GM23338 (cell line): ENCODE measurements around the gene ANKRD63. TPM values are rescaled to one million over a fixed set of nuclear protein-coding genes. Genes with fewer than 3 reads are reported as not detected.

Experiments
- ATAC-seq: fragments of 200-7000 bp; cut with Tn5 transposase; 3 replicates; pipeline ENCODE4 v1.9.1; 2020
- DNase-seq: peaks from one replicate; pipeline ENCODE4 v3.0.0-alpha.2; 2015; ENCODE audit warnings: low spot score
- H2AFZ ChIP-seq: fragments of 200-600 bp; sonication (generic); 2 replicates; pipeline ENCODE4 v1.8.0; 2016; ENCODE audit warnings: antibody characterized with exemption, mild to moderate bottlenecking, moderate library complexity
- H3F3A ChIP-seq: fragments of 200-600 bp; sonication (generic); replicated peaks from 2 replicates; pipeline ENCODE4 v1.8.0; 2017; ENCODE audit warnings: antibody characterized with exemption, mixed run types, low read depth
- H3K27ac ChIP-seq: fragments of 200-600 bp; sonication (generic); 2 replicates; pipeline ENCODE4 v1.6.1; 2016; ENCODE audit warnings: low read depth
- H3K27me3 ChIP-seq: fragments of 200-600 bp; sonication (generic); 2 replicates; pipeline ENCODE4 v1.8.0; 2016; ENCODE audit warnings: mild to moderate bottlenecking, mixed run types, moderate library complexity; ENCODE audit not compliant: insufficient read depth
- H3K36me3 ChIP-seq: fragments of 200-600 bp; sonication (generic); 2 replicates; pipeline ENCODE4 v1.8.0; 2016; ENCODE audit warnings: mild to moderate bottlenecking; ENCODE audit not compliant: insufficient read depth
- H3K4me1 ChIP-seq: fragments of 200-600 bp; sonication (generic); 2 replicates; pipeline ENCODE4 v1.8.0; 2016; ENCODE audit warnings: mild to moderate bottlenecking, moderate library complexity; ENCODE audit not compliant: insufficient read depth
- H3K4me2 ChIP-seq: fragments of 200-600 bp; sonication (generic); 2 replicates; pipeline ENCODE4 v1.7.1; 2017; ENCODE audit warnings: mixed run types
- H3K4me3 ChIP-seq: fragments of 200-600 bp; sonication (generic); 2 replicates; pipeline ENCODE4 v1.6.1; 2016; ENCODE audit warnings: mixed run types
- H3K79me2 ChIP-seq: fragments of 200-600 bp; sonication (generic); replicated peaks from 2 replicates; pipeline ENCODE4 v1.8.0; 2017; ENCODE audit warnings: mild to moderate bottlenecking; ENCODE audit not compliant: insufficient read depth
- H3K9me2 ChIP-seq: fragments of 200-600 bp; sonication (generic); 2 replicates; pipeline ENCODE4 v1.8.0; 2017; ENCODE audit not compliant: insufficient read depth
- H4K20me1 ChIP-seq: fragments of 200-600 bp; sonication (generic); replicated peaks from 2 replicates; pipeline ENCODE4 v1.8.0; 2017; ENCODE audit warnings: mild to moderate bottlenecking; ENCODE audit not compliant: insufficient read depth
- H3K27ac Mint-ChIP-seq: 2 replicates; pipeline ENCODE4 v1.8.0; 2020; ENCODE audit warnings: inconsistent platforms, mild to moderate bottlenecking, moderate library complexity, mixed read lengths
- H3K27me3 Mint-ChIP-seq: 3 replicates; pipeline ENCODE4 v1.8.0; 2022; ENCODE audit warnings: low read depth, mild to moderate bottlenecking, moderate library complexity, mixed read lengths, inconsistent platforms; ENCODE audit not compliant: insufficient read depth, poor library complexity
- H3K36me3 Mint-ChIP-seq: 3 replicates; pipeline ENCODE4 v1.8.0; 2021; ENCODE audit warnings: low read depth, mild to moderate bottlenecking, inconsistent platforms, moderate library complexity, mixed read lengths
- H3K4me1 Mint-ChIP-seq: 3 replicates; pipeline ENCODE4 v1.8.0; 2020; ENCODE audit warnings: mild to moderate bottlenecking, inconsistent platforms, mixed read lengths
- H3K4me3 Mint-ChIP-seq: 3 replicates; pipeline ENCODE4 v1.8.0; 2021; ENCODE audit warnings: moderate library complexity, mild to moderate bottlenecking, inconsistent platforms, mixed read lengths
- H3K9me3 Mint-ChIP-seq: 3 replicates; pipeline ENCODE4 v1.8.0; 2020; ENCODE audit warnings: moderate library complexity, mild to moderate bottlenecking, inconsistent platforms, mixed read lengths
- CTCF ChIP-seq, 2 experiments: fragments of 200-600 bp in 1 of 2; sonication (generic) in 1 of 2; conservative IDR thresholded peaks; 2 replicates each; pipeline versions ENCODE4 v1.5.1 to v1.6.1; 2016 to 2017; ENCODE audit warnings: antibody characterized with exemption in 2 of 2, low read depth in 2 of 2, mild to moderate bottlenecking in 2 of 2, moderate library complexity in 1 of 2
- ETS1 ChIP-seq: IDR thresholded peaks from 2 replicates; pipeline ENCODE4 v1.6.1; 2016; ENCODE audit warnings: antibody characterized with exemption
- EZH2 ChIP-seq: fragments of 200-600 bp; sonication (generic); IDR thresholded peaks from one replicate; pipeline ENCODE4 v1.8.0; 2017; ENCODE audit warnings: antibody characterized with exemption, mild to moderate bottlenecking, low read depth; ENCODE audit not compliant: unreplicated experiment
- EZH2phosphoT487 ChIP-seq: fragments of 200-600 bp; sonication (generic); IDR thresholded peaks from one replicate; pipeline ENCODE4 v1.8.1; 2018; ENCODE audit warnings: antibody characterized with exemption; ENCODE audit not compliant: unreplicated experiment
- NANOG ChIP-seq: IDR thresholded peaks from 2 replicates; pipeline ENCODE4 v1.6.1; 2016; ENCODE audit warnings: antibody characterized with exemption, borderline replicate concordance
- POLR2AphosphoS5 ChIP-seq: IDR thresholded peaks from 2 replicates; pipeline ENCODE4 v1.6.1; 2016; ENCODE audit warnings: antibody characterized with exemption, low read depth
- STAT1 ChIP-seq: IDR thresholded peaks from one replicate; pipeline ENCODE4 v1.6.1; 2016; ENCODE audit warnings: antibody characterized with exemption; ENCODE audit not compliant: unreplicated experiment
- ZNF114 ChIP-seq: fragments of 250-450 bp; sonication (Bioruptor Pico); IDR thresholded peaks from 2 replicates; pipeline ENCODE4 v1.5.0; 2020; ENCODE audit warnings: mild to moderate bottlenecking, moderate library complexity
- ZNF331 ChIP-seq: fragments of 250-450 bp; sonication (Bioruptor Pico); IDR thresholded peaks from 2 replicates; pipeline ENCODE4 v1.5.0; 2020; ENCODE audit warnings: low read depth, mild to moderate bottlenecking, moderate library complexity
- ZNF462 ChIP-seq: fragments of 250-450 bp; sonication (Bioruptor Pico); IDR thresholded peaks from 2 replicates; pipeline ENCODE4 v1.5.0; 2020; ENCODE audit warnings: mild to moderate bottlenecking, moderate library complexity
- polyA plus RNA-seq: library from polyadenylated mRNA; unstranded; fragments of >200 nt; fragmentation: Nextera tagmentation; extraction: Ambion mirVana; gene quantifications from 2 replicates; pipeline ENCODE4 v1.2.1, GENCODE V29; 2016
- total RNA-seq: library from RNA; depleted of rRNA; stranded (reverse); fragments of >200 nt; shearing (Covaris generic); gene quantifications from 2 replicates; pipeline ENCODE4 v1.2.3, GENCODE V29; 2014

The ANKRD63 gene
- total and polyA plus RNA-seq, 2 experiments from 2014 or later, result 0.59 TPM; not detected in 1

- no peak for TF ChIP-seq NANOG
- TF ChIP-seq EZH2, result no peak
- TF ChIP-seq EZH2phosphoT487, result no peak
- TF ChIP-seq CTCF (conservative IDR thresholded peaks at IDR 0.05; ENCODE audit: low read depth in 2 of 2), result no peak
- no peak for TF ChIP-seq ZNF331 (CRISPR knock-in tag)
- no peak for TF ChIP-seq STAT1
Measured at GRCh38 chr15:40312370-40313158, 29.7 kb upstream of the ANKRD63 start (continued).

GRCh38 chr15:40310993-40311392 lies 28.1 kb upstream of the ANKRD63 start:
- no peak overlapping the region for H3K4me3 Mint-ChIP-seq
- no peak for TF ChIP-seq ETS1
- TF ChIP-seq ZNF114 (CRISPR knock-in tag), result no peak
- TF ChIP-seq ZNF331 (CRISPR knock-in tag), result no peak
- no peak for TF ChIP-seq EZH2phosphoT487
- TF ChIP-seq CTCF (conservative IDR thresholded peaks at IDR 0.05; ENCODE audit: low read depth in 2 of 2), result no peak
- TF ChIP-seq ZNF462, result no peak
- no peak for TF ChIP-seq NANOG
- TF ChIP-seq POLR2AphosphoS5, result no peak
- TF ChIP-seq STAT1, result no peak

More at GRCh38 chr15:40310993-40311392, 28.1 kb upstream of the ANKRD63 start:
- H3K79me2 ChIP-seq, result no peaks in the 10 kb centered on the region
- peaks cover 10% of the 10 kb centered on the region for H3K27me3 Mint-ChIP-seq
- H4K20me1 ChIP-seq, result no peaks in the 10 kb centered on the region
- H3K9me3 Mint-ChIP-seq, result no peaks in the 10 kb centered on the region
- H3F3A ChIP-seq, result 0 out of 2 replicates have a peak, but pooled peaks cover 5% of the 10 kb centered on the region
- no peak overlapping the region for H3K4me2 ChIP-seq
- H3K4me1 Mint-ChIP-seq, result peaks cover 31% of the 10 kb centered on the region
- H3K36me3 ChIP-seq, result no peaks in the 10 kb centered on the region
- peaks cover 29% of the 10 kb centered on the region for H3K4me1 ChIP-seq
- H3K27me3 ChIP-seq, result peaks cover 3% of the 10 kb centered on the region; the same call in 1 of the 2 replicates
- DNase-seq (no peak), ATAC-seq (no peak)
- H3K4me3 ChIP-seq, result no peak overlapping the region
- no peaks in the 10 kb centered on the region for H3K36me3 Mint-ChIP-seq
- H3K27ac Mint-ChIP-seq, result no peak overlapping the region
- H2AFZ ChIP-seq, result no peak overlapping the region
- H3K9me2 ChIP-seq, result 0 out of 2 replicates have a peak, but pooled peaks cover 8% of the 10 kb centered on the region
- no peak overlapping the region for H3K27ac ChIP-seq
